OCI-LY1 (cell line): ENCODE data around the gene VSTM4.

ENCODE experiments used
- H2AFZ ChIP-seq: fragments of 200-600 bp; sonication (generic), shearing (Covaris generic); 2 replicates; pipeline ENCODE4 v1.6.0; 2014; ENCODE audit warnings: antibody characterized with exemption, mild to moderate bottlenecking, low read length
- H3F3A ChIP-seq: fragments of 200-600 bp; sonication (generic), shearing (Covaris generic); 2 replicates; pipeline ENCODE4 v1.6.0; 2014; ENCODE audit warnings: mild to moderate bottlenecking, antibody characterized with exemption, low read length, moderate library complexity; ENCODE audit not compliant: insufficient read depth
- H3K27ac ChIP-seq: fragments of 200-600 bp; sonication (generic); 2 replicates; pipeline ENCODE4 v1.5.1; 2014; ENCODE audit warnings: low read length, mixed run types, mild to moderate bottlenecking, low read depth; ENCODE audit not compliant: poor library complexity, severe bottlenecking
- H3K27me3 ChIP-seq: fragments of 200-600 bp; sonication (generic); 2 replicates; pipeline ENCODE4 v1.6.0; 2014; ENCODE audit warnings: antibody characterized with exemption, mild to moderate bottlenecking, low read length, moderate library complexity; ENCODE audit not compliant: insufficient read depth
- H3K36me3 ChIP-seq: fragments of 200-600 bp; sonication (generic); 2 replicates; pipeline ENCODE4 v1.6.1; 2014; ENCODE audit warnings: mild to moderate bottlenecking, antibody characterized with exemption, low read length, moderate library complexity, mixed read lengths; ENCODE audit not compliant: insufficient read depth
- H3K4me1 ChIP-seq: fragments of 200-600 bp; sonication (generic); 2 replicates; pipeline ENCODE4 v1.5.1; 2014; ENCODE audit warnings: mild to moderate bottlenecking, low read length, moderate library complexity; ENCODE audit not compliant: insufficient read depth, severe bottlenecking
- H3K4me2 ChIP-seq: fragments of 200-600 bp; sonication (generic), shearing (Covaris generic); 2 replicates; pipeline ENCODE4 v1.6.1; 2014; ENCODE audit warnings: low read length
- H3K4me3 ChIP-seq: fragments of 200-600 bp; sonication (generic); 2 replicates; pipeline ENCODE4 v1.5.1; 2014; ENCODE audit warnings: low read length, low read depth, mild to moderate bottlenecking, mixed read lengths; ENCODE audit not compliant: poor library complexity, severe bottlenecking
- H3K79me2 ChIP-seq: fragments of 200-600 bp; shearing (Covaris generic); 2 replicates; pipeline ENCODE4 v1.6.1; 2016; ENCODE audit warnings: mixed run types, low read length, mixed read lengths; ENCODE audit not compliant: insufficient read depth
- H3K9ac ChIP-seq: fragments of 200-600 bp; sonication (generic), shearing (Covaris generic); 2 replicates; pipeline ENCODE4 v1.6.1; 2014; ENCODE audit warnings: mild to moderate bottlenecking, low read length, mixed read lengths
- H3K9me2 ChIP-seq: fragments of 200-600 bp; sonication (generic), shearing (Covaris generic); 2 replicates; pipeline ENCODE4 v1.6.1; 2014; ENCODE audit warnings: low read depth, mild to moderate bottlenecking, low read length, mixed read lengths
- H3K9me3 ChIP-seq: fragments of 200-600 bp; shearing (Covaris generic); 2 replicates; pipeline ENCODE4 v1.6.1; 2014; ENCODE audit warnings: low read length, mixed read lengths
- H4K20me1 ChIP-seq: fragments of 200-600 bp; sonication (generic), shearing (Covaris generic); 2 replicates; pipeline ENCODE4 v1.6.0; 2016; ENCODE audit warnings: mild to moderate bottlenecking, low read length; ENCODE audit not compliant: insufficient read depth
- CTCF ChIP-seq: fragments of 200-600 bp; sonication (generic), shearing (Covaris generic); IDR thresholded peaks from 2 replicates; pipeline ENCODE4 v1.5.1; 2017; ENCODE audit warnings: mild to moderate bottlenecking, antibody characterized with exemption, low read length, moderate library complexity, mixed read lengths
- EZH2 ChIP-seq: fragments of 200-600 bp; sonication (generic), shearing (Covaris generic); IDR thresholded peaks from 2 replicates; pipeline ENCODE4 v1.8.0; 2017; ENCODE audit warnings: borderline replicate concordance, mixed run types, mild to moderate bottlenecking, antibody characterized with exemption, low read length, moderate library complexity, mixed read lengths

Gene VSTM4

GRCh38 chr10:49058463-49059255, 56.7 kb downstream of the VSTM4 start:
- Histone ChIP-seq H3K27ac (no peak overlapping the region), H3K9me2 (no peaks in the 10 kb centered on the region), H3K4me2 (no peak overlapping the region), H4K20me1 (no peaks in the 10 kb centered on the region), H3K9ac (no peak overlapping the region), H3K27me3 (peaks cover 5% of the 10 kb centered on the region; the same call in 1 of the 2 replicates), H3K79me2 (no peaks in the 10 kb centered on the region), H3F3A (no peaks in the 10 kb centered on the region), H2AFZ (no peak overlapping the region), H3K9me3 (peaks cover 11% of the 10 kb centered on the region), H3K4me1 (no peaks in the 10 kb centered on the region), H3K36me3 (no peaks in the 10 kb centered on the region), H3K4me3 (no peak overlapping the region)
- TF ChIP-seq EZH2, result no peak
- TF ChIP-seq CTCF, result no peak

GRCh38 chr10:49057231-49057880, 58.0 kb downstream of the VSTM4 start:
- H3K27me3 ChIP-seq, result peaks cover 5% of the 10 kb centered on the region; the same call in 1 of the 2 replicates

GRCh38 chr10:49056356-49056755, 59.0 kb downstream of the VSTM4 start:
- H3K79me2 ChIP-seq, result no peaks in the 10 kb centered on the region
- no peak overlapping the region for H3K4me2 ChIP-seq
- peaks cover 12% of the 10 kb centered on the region for H3K4me1 ChIP-seq
- no peak overlapping the region for H3K27ac ChIP-seq
- no peaks in the 10 kb centered on the region for H3F3A ChIP-seq
- no peak overlapping the region for H2AFZ ChIP-seq
- no peaks in the 10 kb centered on the region for H4K20me1 ChIP-seq
- no peak for TF ChIP-seq CTCF
- no peak for TF ChIP-seq EZH2
- H3K36me3 ChIP-seq, result no peaks in the 10 kb centered on the region
- no peaks in the 10 kb centered on the region; the same call in 1 of the 2 replicates for H3K9me3 ChIP-seq
- H3K9ac ChIP-seq, result no peak overlapping the region
- no peak overlapping the region for H3K4me3 ChIP-seq
- H3K27me3 ChIP-seq, result peaks cover 5% of the 10 kb centered on the region; the same call in 1 of the 2 replicates
- H3K9me2 ChIP-seq, result no peaks in the 10 kb centered on the region

More at GRCh38 chr10:49057231-49057880, 58.0 kb downstream of the VSTM4 start:
- Histone ChIP-seq H3K4me1 (peaks cover 12% of the 10 kb centered on the region), H3K79me2 (no peaks in the 10 kb centered on the region), H2AFZ (no peak overlapping the region), H3K36me3 (no peaks in the 10 kb centered on the region), H3K4me2 (no peak overlapping the region), H3K27ac (no peak overlapping the region), H4K20me1 (no peaks in the 10 kb centered on the region), H3K9me2 (no peaks in the 10 kb centered on the region), H3K4me3 (no peak overlapping the region), H3F3A (no peaks in the 10 kb centered on the region), H3K9me3 (peaks cover 7% of the 10 kb centered on the region), H3K9ac (no peak overlapping the region)
- TF ChIP-seq EZH2 (no peak), CTCF (no peak)
